Keratinocyte (primary cell): ENCODE measurements around the gene A2ML1. TPM values are rescaled to one million over a fixed set of nuclear protein-coding genes. Genes with fewer than 3 reads are reported as not detected.
A peak's percentile ranks its signal among the peaks of the same experiment; 100 is the strongest.

Experiments used
- DNase-seq: peaks from one replicate; pipeline ENCODE4 v3.0.0-alpha.2; 2011; ENCODE audit warnings: low read depth, missing footprints, low spot score
- FAIRE-seq: peaks from 2 replicates; lab custom pipeline; 2011; peaks lifted over from hg19 to GRCh38; lab: Jason Lieb, UNC
- H2AFZ ChIP-seq: 2 replicates; pipeline ENCODE4 v1.6.0; 2012; ENCODE audit warnings: low read length, control low read depth, inconsistent platforms; ENCODE audit not compliant: control insufficient read depth
- H3K27ac ChIP-seq: 2 replicates; pipeline ENCODE4 v1.5.1; 2011; ENCODE audit warnings: low read length; ENCODE audit not compliant: control insufficient read depth, insufficient read depth
- H3K27me3 ChIP-seq: 3 replicates; pipeline ENCODE4 v1.6.0; 2011; ENCODE audit warnings: low read length; ENCODE audit not compliant: control insufficient read depth, insufficient read depth; ENCODE audit errors: extremely low read depth
- H3K36me3 ChIP-seq, 2 experiments: 2 replicates in 1 of 2; 3 replicates in 1 of 2; pipeline ENCODE4 v1.5.1; 2011; ENCODE audit warnings: low read length in 2 of 2, mild to moderate bottlenecking in 1 of 2; ENCODE audit not compliant: control insufficient read depth in 2 of 2, insufficient read depth in 2 of 2; ENCODE audit errors: extremely low read depth in 1 of 2
- H3K4me1 ChIP-seq: 3 replicates; pipeline ENCODE4 v1.5.1; 2011; ENCODE audit warnings: low read length; ENCODE audit not compliant: control insufficient read depth, insufficient read depth; ENCODE audit errors: extremely low read depth
- H3K4me2 ChIP-seq: 3 replicates; pipeline ENCODE4 v1.6.0; 2011; ENCODE audit warnings: low read depth, low read length; ENCODE audit not compliant: control insufficient read depth, insufficient read depth; ENCODE audit errors: extremely low read depth
- H3K4me3 ChIP-seq, 3 experiments: fragments of 200-600 bp in 1 of 3; sonication (generic) in 1 of 3; 2 replicates in 2 of 3; 3 replicates in 1 of 3; pipeline ENCODE4 v1.5.1; 2011 to 2016; ENCODE audit warnings: low read length in 3 of 3, mild to moderate bottlenecking in 3 of 3, control low read depth in 2 of 3, inconsistent platforms in 1 of 3, low read depth in 1 of 3, mixed read lengths in 1 of 3, mixed run types in 1 of 3, moderate library complexity in 1 of 3; ENCODE audit not compliant: control insufficient read depth in 2 of 3, insufficient read depth in 2 of 3; ENCODE audit errors: extremely low read depth in 1 of 3
- H3K79me2 ChIP-seq: 2 replicates; pipeline ENCODE4 v1.6.0; 2012; ENCODE audit warnings: low read length; ENCODE audit not compliant: control insufficient read depth, insufficient read depth
- H3K9ac ChIP-seq: 3 replicates; pipeline ENCODE4 v1.6.0; 2011; ENCODE audit warnings: low read length; ENCODE audit not compliant: control insufficient read depth, insufficient read depth; ENCODE audit errors: extremely low read depth
- H3K9me1 ChIP-seq: 3 replicates; pipeline ENCODE4 v1.6.0; 2011; ENCODE audit warnings: low read length; ENCODE audit not compliant: control insufficient read depth, insufficient read depth; ENCODE audit errors: extremely low read depth
- H3K9me3 ChIP-seq: 2 replicates; pipeline ENCODE4 v1.5.1; 2012; ENCODE audit warnings: low read depth, low read length; ENCODE audit not compliant: control insufficient read depth
- H4K20me1 ChIP-seq: 3 replicates; pipeline ENCODE4 v1.6.0; 2011; ENCODE audit warnings: low read length; ENCODE audit not compliant: control insufficient read depth, insufficient read depth; ENCODE audit errors: extremely low read depth
- EZH2 ChIP-seq: IDR thresholded peaks from one replicate; pipeline ENCODE4 v1.6.1; 2012; ENCODE audit warnings: inconsistent platforms, mild to moderate bottlenecking, low read length, moderate library complexity
- dilution Hi-C: fragments of 300-500 bp; cut with MboI; formaldehyde crosslinking; loops from one replicate; pipeline ENCODE4 v1.7.0; 2020; ENCODE audit warnings: low sequenced_read_pairs; ENCODE audit not compliant: extremely low pct_ligation_motif_present
- polyA plus RNA-seq, 5 experiments: library from polyadenylated mRNA; depleted of rRNA in 3 of 5; stranded (reverse) in 3 of 5; stranded (forward) in 1 of 5; unstranded in 1 of 5; fragments of >200 nt; gene quantifications; 1 replicate in 1 of 5; 2 replicates in 3 of 5; 3 replicates in 1 of 5; pipeline versions ENCODE4 v1.2.1 to v1.2.3, GENCODE V29; 2011 to 2012; ENCODE audit warnings: missing spikeins in 2 of 5, low read depth in 1 of 5, low replicate concordance in 1 of 5
- TF ChIP-seq, protein P1 (sequence below), 3 experiments: IDR thresholded peaks in 1 of 3; conservative IDR thresholded peaks in 1 of 3; optimal IDR thresholded peaks in 1 of 3; 2 replicates in 2 of 3; 3 replicates in 1 of 3; pipeline versions ENCODE3 to v1.5.1; 2011; ENCODE audit warnings: low read length in 3 of 3, mild to moderate bottlenecking in 3 of 3, moderate library complexity in 2 of 3, control low read depth in 1 of 3, inconsistent platforms in 1 of 3; ENCODE audit not compliant: insufficient read depth in 2 of 3; ENCODE audit errors: extremely low read depth in 1 of 3

A2ML1 gene
- polyA plus RNA-seq, 1 donor (not counting 4 experiments of a cell fraction or from before 2014, with no cell fraction given), result 81.1 TPM

- peaks cover 24% of the 10 kb centered on the region for H3K4me1 ChIP-seq
- peak overlapping the region; percentile 64 for H3K9ac ChIP-seq
- DNase-seq (no peak), FAIRE-seq (peak; percentile 71)
- dilution Hi-C loops, result no loop called here
- H3K36me3 ChIP-seq, result no peaks in the 10 kb centered on the region
- H3K9me1 ChIP-seq, result no peaks in the 10 kb centered on the region
- TF ChIP-seq EZH2, result no peak
- TF ChIP-seq, protein P1, sequence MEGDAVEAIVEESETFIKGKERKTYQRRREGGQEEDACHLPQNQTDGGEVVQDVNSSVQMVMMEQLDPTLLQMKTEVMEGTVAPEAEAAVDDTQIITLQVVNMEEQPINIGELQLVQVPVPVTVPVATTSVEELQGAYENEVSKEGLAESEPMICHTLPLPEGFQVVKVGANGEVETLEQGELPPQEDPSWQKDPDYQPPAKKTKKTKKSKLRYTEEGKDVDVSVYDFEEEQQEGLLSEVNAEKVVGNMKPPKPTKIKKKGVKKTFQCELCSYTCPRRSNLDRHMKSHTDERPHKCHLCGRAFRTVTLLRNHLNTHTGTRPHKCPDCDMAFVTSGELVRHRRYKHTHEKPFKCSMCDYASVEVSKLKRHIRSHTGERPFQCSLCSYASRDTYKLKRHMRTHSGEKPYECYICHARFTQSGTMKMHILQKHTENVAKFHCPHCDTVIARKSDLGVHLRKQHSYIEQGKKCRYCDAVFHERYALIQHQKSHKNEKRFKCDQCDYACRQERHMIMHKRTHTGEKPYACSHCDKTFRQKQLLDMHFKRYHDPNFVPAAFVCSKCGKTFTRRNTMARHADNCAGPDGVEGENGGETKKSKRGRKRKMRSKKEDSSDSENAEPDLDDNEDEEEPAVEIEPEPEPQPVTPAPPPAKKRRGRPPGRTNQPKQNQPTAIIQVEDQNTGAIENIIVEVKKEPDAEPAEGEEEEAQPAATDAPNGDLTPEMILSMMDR (optimal IDR thresholded peaks at IDR 0.05 in 1 of 3, IDR thresholded peaks at IDR 0.05 in 1 of 3, conservative IDR thresholded peaks at IDR 0.05 in 1 of 3; ENCODE audit: extremely low read depth in 1 of 3, insufficient read depth in 2 of 3, low read length in 3 of 3), result no peak
- H3K27me3 ChIP-seq, result no peaks in the 10 kb centered on the region
- H4K20me1 ChIP-seq, result no peaks in the 10 kb centered on the region
- peak overlapping the region; percentile 83 for H2AFZ ChIP-seq
- H3K4me3 ChIP-seq, result no peak overlapping the region
- no peaks in the 10 kb centered on the region for H3K79me2 ChIP-seq
- H3K9me3 ChIP-seq, result no peaks in the 10 kb centered on the region
- peak overlapping the region; percentile 50 for H3K4me2 ChIP-seq
- peak overlapping the region; percentile 71 for H3K27ac ChIP-seq
Observed at GRCh38 chr12:8829125-8829518, 6.7 kb downstream of the A2ML1 start.

DNA sequence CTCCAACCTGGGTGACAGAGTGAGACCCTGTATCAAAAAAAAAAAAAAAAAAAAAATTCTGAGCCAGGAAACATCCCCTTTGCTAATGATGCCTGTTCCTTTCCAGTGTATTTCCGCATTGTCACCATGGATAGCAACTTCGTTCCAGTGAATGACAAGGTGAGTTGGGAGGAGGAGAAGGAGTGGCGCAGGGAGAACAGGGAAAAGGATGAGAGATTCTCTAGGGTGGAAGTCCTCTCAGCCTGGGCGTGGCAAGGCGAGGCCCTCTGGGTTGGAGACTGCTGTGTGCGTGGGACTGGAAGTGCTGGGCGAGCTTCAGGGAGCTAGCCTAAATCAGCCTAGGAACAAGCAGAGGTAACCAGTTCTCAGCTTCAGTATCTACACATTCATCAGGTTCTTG is 7.2 kb downstream of the A2ML1 start:
- Histone ChIP-seq H4K20me1 (no peaks in the 10 kb centered on the region), H3K9me1 (no peaks in the 10 kb centered on the region), H3K79me2 (no peaks in the 10 kb centered on the region), H3K27me3 (no peaks in the 10 kb centered on the region), H3K36me3 (peaks cover 0 to 2% of the 10 kb centered on the region in 2 experiments), H3K4me2 (no peak overlapping the region), H3K4me3 (no peak overlapping the region), H3K4me1 (peaks cover 24% of the 10 kb centered on the region), H3K9ac (no peak overlapping the region), H2AFZ (no peak overlapping the region), H3K27ac (no peak overlapping the region), H3K9me3 (no peaks in the 10 kb centered on the region)
- dilution Hi-C loops, result no loop called here
- FAIRE-seq (no peak), DNase-seq (no peak)
- TF ChIP-seq, protein P1 (optimal IDR thresholded peaks at IDR 0.05 in 1 of 3, IDR thresholded peaks at IDR 0.05 in 1 of 3, conservative IDR thresholded peaks at IDR 0.05 in 1 of 3; ENCODE audit: extremely low read depth in 1 of 3, insufficient read depth in 2 of 3, low read length in 3 of 3), result no peak
- no peak for TF ChIP-seq EZH2
